Measurements from ENCODE around the gene KCND3. TPM values are rescaled to one million over a fixed set of nuclear protein-coding genes. Genes with fewer than 3 reads are reported as not detected.

The KCND3 gene
- total RNA-seq, 1 experiment from 2014 or later, result 0.15 TPM

DNA sequence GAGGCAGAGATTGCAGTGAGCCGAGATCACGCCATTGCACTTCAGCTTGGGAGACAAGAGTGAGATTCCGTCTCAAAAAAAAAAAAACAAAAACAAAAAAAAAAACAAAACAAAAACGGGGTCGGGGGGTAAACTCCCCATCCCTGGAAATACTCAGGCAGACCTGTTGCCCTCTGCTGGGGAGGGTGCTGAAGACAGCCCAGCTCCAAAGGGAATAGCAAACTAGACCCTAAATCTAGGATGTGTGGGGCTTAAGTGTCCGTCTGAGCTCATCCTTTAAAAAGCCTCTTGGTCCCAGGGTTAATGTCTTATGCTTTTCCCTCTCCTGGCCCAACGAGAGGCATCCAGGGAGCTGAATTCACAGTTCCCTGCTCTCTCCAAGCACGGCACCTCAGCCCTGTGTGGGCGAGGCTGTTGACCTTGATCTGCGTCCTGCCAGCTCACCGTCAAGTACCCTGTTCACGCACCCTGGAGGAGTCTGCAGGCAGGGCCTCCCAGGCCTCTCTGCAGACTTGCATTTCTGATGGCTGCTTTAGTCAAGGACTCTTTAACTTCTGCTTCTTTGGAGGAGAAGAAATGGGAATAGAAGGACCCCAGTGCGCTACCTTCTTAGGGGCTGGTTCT, 22.3 kb downstream of the KCND3 start:
- Histone ChIP-seq H3K14ac (ENCODE audit: insufficient read depth, low read length) (no peak overlapping the region), H3K9ac (ENCODE audit: extremely low read depth, insufficient read length, low read length) (no peak overlapping the region), H2AFZ (ENCODE audit: low read length) (no peak overlapping the region), H2BK5ac (ENCODE audit: insufficient read length, low read length) (no peak overlapping the region), H2BK20ac (ENCODE audit: low read depth, low read length, poor library complexity, severe bottlenecking) (no peak overlapping the region), H4K8ac (replicated peaks; ENCODE audit: insufficient read length, low read depth, low read length) (no peak overlapping the region), H2BK12ac (ENCODE audit: insufficient read length, low read depth, low read length) (no peak overlapping the region), H3K79me1 (ENCODE audit: insufficient read depth, low read depth, low read length, poor library complexity, severe bottlenecking) (no peaks in the 10 kb centered on the region), H3K4ac (ENCODE audit: low read depth, low read length) (no peak overlapping the region), H3K4me1 (ENCODE audit: insufficient read depth, low read length) (peaks cover 8% of the 10 kb centered on the region), H4K20me1 (ENCODE audit: control insufficient read depth, insufficient read depth, insufficient read length) (no peaks in the 10 kb centered on the region), H3K23me2 (ENCODE audit: insufficient read length, low read depth, low read length, poor library complexity, severe bottlenecking) (no peaks in the 10 kb centered on the region), H4K5ac (ENCODE audit: insufficient read length, low read depth, low read length) (no peak overlapping the region), H2BK120ac (ENCODE audit: low read depth, low read length, poor library complexity, severe bottlenecking) (no peak overlapping the region), H3K27ac (ENCODE audit: insufficient read length, low read depth, low read length) (no peak overlapping the region), H3K27me3 (ENCODE audit: insufficient read depth, low read length) (0 out of 2 replicates have a peak, but pooled peaks cover 2% of the 10 kb centered on the region), H3T11ph (ENCODE audit: low read length) (no peak overlapping the region), H3K4me2 (ENCODE audit: insufficient read depth, insufficient read length, low read length) (no peak overlapping the region), H2BK15ac (ENCODE audit: low read depth, low read length) (no peak overlapping the region), H3K79me2 (ENCODE audit: insufficient read depth, low read length) (no peaks in the 10 kb centered on the region), H3K23ac (ENCODE audit: insufficient read length, low read depth, low read length) (no peak overlapping the region), H3K56ac (ENCODE audit: insufficient read length, low read depth, low read length) (no peak overlapping the region), H3K18ac (ENCODE audit: insufficient read length, low read depth, low read length) (no peak overlapping the region), H3K9me3 (ENCODE audit: control insufficient read depth, low read depth, low read length) (no peaks in the 10 kb centered on the region), H4K91ac (ENCODE audit: insufficient read length, low read depth, low read length) (no peak overlapping the region), H2AK5ac (ENCODE audit: insufficient read length, low read length) (no peak overlapping the region)
- TF ChIP-seq, protein P1, sequence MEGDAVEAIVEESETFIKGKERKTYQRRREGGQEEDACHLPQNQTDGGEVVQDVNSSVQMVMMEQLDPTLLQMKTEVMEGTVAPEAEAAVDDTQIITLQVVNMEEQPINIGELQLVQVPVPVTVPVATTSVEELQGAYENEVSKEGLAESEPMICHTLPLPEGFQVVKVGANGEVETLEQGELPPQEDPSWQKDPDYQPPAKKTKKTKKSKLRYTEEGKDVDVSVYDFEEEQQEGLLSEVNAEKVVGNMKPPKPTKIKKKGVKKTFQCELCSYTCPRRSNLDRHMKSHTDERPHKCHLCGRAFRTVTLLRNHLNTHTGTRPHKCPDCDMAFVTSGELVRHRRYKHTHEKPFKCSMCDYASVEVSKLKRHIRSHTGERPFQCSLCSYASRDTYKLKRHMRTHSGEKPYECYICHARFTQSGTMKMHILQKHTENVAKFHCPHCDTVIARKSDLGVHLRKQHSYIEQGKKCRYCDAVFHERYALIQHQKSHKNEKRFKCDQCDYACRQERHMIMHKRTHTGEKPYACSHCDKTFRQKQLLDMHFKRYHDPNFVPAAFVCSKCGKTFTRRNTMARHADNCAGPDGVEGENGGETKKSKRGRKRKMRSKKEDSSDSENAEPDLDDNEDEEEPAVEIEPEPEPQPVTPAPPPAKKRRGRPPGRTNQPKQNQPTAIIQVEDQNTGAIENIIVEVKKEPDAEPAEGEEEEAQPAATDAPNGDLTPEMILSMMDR (conservative IDR thresholded peaks at IDR 0.05), result peak; percentile 33; the same call in 1 of the 3 replicates
- no peaks in the 10 kb centered on the region for H3K36me3 Mint-ChIP-seq (ENCODE audit: insufficient read depth in 1 of 3, low read depth in 3 of 3)
- WGBS (ENCODE audit: extremely low coverage, insufficient read length, low lambda C conversion rate), result no CpG with 5 or more reads among the region's 13 CpGs
- peaks cover 23 to 24% of the 10 kb centered on the region in 2 experiments for H3K4me1 Mint-ChIP-seq
- no peak overlapping the region for H3K27ac Mint-ChIP-seq
- peaks cover 24% of the 10 kb centered on the region for H3K27me3 Mint-ChIP-seq (ENCODE audit: low read depth)
- H3K9me3 Mint-ChIP-seq, result no peaks in the 10 kb centered on the region
- no peak for DNase-seq
- no peak overlapping the region for H3K4me3 Mint-ChIP-seq

Data from H9 (cell line).